Myocyte (in vitro differentiated cells): ENCODE data around the gene SFMBT2. TPM values are rescaled to one million over a fixed set of nuclear protein-coding genes. Genes with fewer than 3 reads are reported as not detected.
"Not testable (repeated sequence)": the region's sequence is repeated elsewhere in the genome, so short reads cannot be mapped to it uniquely, and the experiment has no call there.

Experiments
- DNase-seq: peaks from one replicate; pipeline ENCODE4 v3.0.0-alpha.2; 2012; ENCODE audit warnings: low read depth
- total RNA-seq: library from RNA; depleted of rRNA; stranded (reverse); fragments of >200 nt; gene quantifications from 2 replicates; pipeline ENCODE4 v1.2.3, GENCODE V29; 2014

SFMBT2 gene
- total RNA-seq, 1 donor from 2014 or later = 0.08 TPM

DNA sequence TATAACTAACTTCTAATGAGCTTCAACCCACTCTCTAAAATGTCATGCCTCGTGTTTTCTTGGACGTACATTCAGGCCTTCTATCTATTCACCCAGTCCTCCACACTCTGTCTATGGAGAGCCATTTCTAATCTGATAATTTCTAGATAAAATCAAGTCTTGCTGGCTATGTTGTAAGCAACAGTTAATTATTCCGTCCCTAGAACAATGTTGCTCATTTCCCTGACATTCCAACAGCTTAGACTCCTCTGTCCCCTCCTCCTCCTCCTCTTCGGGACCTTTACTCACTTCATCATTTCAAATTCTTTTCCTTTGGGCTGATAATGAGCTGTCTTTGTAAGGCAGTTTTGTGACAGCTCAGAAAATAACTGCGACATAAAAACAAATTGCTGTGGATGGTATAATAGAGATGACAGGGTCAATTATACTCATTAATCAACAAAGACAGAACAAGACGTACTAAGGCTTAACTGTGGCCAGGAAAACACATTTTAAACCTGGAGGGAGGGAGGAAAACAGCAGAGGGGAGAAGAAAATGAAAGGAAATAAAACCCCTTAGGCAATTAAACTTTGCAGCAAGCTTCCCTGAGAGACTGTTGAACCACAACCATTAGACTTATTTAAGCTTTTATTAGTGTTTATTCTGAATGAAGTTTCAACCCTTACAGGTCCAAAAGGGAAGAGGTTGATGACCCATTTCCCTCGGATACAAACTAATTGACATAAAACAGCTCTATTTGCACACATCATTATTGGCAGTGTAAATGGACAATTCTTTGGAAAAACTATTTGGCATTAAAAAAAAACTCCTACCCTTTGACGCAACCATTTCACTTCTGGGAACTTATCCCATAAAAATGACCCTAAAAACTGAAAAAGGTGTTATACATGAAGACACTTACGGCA, 179.1 kb downstream of the SFMBT2 start:
- no peak for DNase-seq

DNA sequence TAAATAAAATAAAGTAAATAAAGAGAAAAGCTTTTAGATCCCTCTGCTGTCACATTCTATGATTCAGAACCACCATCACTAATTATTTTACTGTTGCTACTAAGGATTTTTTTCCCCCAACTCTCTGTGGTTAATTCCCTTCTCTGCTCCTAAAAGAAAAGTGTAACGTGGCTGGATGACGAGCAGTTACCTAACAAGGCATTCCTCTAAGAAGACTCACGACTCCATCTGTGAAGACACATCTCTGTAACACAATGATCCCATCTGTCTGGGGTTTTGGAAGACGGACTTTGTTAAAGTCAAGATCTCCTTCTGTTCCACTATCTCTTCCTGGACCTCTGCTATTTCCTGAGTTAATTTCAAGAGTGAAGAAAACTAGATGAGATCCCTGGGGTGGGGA, 179.9 kb downstream of the SFMBT2 start:
- DNase-seq = no peak

DNA sequence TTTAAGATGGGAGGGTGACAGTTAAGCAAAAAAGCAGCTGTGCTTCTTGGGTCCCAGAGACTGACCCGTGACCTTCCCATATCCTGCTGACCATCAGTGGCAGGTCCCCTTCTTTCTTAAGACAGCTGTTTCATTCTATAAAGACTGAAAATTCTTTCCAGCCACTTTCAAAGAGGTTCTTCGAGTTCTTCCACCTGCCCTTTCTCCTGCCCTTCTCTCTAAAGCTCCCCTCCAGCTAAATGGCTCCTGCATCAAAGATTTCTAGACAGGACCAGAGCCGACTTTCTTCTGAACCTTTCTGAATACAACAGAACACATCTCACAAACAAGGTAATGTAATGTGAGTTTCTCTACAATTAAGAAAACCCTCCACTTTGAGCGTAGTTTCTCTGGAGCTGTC, 180.8 kb downstream of the SFMBT2 start:
- no peak for DNase-seq

DNA sequence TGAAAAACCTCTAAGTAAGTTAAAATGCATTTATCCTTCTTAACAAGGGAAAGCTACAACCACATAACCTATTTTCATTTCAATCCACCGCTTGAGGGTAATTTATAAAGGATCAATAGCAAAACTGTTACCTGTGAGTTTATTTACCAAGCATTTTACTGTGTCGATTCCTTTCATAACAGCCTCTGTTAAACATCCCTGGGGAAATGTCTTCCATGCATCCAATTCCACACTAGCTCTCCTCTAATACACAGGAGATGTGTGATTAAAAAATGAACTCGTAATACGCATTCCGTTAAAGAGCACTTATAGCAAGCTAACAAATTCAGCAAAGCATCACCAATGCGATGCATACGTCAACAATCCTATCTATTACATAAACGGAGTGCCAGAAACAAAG, 185.7 kb downstream of the SFMBT2 start:
- DNase-seq = no peak

DNA sequence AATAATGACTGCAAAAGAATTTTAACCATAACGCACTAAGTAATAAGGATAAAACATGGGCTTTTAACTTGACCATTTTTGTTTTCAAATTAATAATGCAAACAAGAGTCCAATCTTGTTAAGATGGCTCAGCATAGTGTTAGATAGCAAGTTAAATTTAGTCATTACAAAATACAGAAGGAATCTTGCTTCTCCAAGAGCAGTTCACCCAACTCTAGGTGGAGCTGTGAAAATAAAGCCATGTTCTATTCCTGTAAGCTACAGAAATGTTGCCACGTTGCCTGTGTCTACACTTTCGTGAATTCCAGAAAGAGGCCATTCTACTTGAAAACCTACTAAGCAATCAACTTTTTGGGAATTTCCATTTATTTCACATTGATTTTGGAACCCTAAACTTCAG, 191.9 kb downstream of the SFMBT2 start:
- peak; percentile 2 for DNase-seq

DNA sequence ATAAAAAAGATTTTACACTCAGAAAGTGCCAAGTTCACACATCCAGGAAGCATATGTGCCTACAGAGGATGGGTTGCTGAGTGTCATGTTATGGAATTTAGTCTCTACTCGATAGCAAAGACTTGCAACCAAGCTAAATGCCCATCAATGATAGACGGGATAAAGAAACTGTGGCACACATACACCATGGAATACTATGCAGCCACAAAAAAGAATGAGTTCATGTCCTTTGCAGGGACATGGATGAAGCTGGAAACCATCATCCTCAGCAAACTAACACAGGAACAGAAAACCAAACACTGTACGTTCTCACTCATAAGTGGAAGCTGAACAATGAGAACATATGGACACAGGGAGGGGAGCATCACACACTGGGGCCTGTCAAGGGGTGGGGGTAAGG, 198.1 kb downstream of the SFMBT2 start:
- not testable (repeated sequence) for DNase-seq

DNA sequence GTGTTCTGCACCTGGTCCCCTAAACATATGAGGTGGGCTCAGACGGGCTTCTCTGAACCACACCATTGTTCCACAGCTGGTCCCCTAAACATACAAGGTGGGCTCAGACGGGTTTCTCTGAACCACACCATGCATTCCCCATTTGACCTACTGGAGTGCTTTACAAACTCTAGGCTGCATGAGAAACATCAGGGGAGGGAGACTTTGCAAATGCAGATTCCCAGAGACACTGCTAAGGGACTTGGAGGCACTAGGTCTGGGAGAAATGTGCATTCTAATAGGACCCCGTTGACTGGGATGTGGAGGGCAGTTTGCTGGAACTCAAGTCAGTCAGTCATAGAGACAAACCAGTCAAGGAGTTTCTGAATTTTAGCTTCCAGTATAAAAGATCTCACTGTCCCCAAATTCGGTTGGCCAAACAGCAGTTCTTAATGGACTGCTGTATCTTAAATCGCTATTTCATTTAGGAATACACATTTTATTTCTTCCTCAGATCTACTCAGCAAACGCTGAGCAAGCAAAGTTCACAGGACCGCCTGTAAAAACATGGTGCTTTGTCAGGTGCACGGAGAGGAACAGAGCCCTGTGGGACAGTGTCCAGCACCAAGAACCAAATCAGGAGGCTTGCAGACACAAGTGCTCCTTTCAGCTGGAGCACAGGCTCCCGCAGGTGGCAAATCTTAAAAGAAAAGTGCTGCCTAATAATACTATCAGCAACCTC, 198.8 kb downstream of the SFMBT2 start:
- DNase-seq = no peak

DNA sequence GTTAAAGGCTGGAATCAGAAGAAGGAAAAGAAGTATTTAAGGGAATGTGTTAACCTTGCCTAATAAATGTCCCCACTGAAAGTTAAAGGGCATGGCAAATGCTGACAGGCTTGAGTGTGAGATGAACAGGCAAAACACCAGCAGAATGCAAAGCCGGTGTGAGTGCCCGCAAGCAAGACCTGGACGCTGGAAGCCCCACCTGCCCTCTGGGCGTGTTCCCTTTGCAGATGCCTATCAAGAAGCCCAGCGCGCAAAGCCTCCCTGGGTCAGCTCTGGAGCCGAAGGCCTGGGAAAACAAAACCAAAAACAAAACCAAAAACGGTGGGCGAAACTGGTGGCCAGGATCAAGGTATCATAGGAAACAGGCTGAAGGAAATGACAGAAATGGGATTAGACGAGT, 200.3 kb downstream of the SFMBT2 start:
- no peak for DNase-seq

DNA sequence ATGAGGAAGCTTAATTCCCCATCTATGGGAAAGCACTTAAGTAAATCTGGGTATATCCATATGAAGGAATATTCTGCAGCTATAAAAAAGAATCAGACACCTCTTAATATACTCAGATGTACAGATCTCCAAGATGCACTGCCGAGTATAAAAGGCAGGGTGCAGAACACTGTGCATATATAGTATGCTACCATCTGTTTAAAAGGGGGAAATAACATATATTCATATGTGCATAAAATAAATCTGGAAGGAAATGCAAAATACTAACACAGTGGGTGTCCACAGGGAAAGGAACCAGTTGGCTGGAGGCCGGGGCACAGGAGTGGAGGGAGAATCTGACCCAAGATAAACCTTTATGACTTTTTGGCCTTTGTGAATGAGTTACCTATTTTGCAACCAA, 201.4 kb downstream of the SFMBT2 start:
- no peak for DNase-seq

DNA sequence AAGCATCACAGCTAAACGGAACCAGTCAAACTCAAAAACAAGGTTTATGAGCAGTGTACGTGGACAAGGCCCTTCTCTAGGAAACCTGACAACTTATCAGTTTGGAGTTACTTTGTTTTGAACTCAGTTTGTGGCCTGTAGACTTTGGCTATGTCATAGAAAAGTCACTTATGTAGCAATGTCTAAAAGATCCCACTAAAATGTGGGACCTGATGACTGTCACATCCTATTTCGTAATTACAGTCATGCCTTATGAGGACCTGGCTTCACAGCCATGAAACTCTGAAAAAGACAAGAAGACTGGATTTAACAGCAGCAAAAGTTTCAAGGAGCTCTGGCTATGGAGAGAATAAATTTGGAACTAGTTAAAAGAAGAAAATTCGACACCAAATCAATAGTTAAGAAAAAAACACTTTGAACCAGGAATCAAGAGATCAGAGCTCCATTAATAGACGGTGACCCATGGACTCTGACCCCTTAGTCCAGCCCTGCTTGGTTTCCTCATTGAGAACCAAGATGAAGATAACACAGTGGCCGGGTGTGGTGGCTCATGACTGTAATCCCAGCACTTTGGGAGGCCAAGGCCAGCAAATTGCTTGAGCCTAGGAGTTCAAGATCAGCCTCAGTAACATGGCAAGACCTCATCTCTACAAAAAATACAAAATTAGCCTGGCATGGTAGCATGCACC, 204.3 kb downstream of the SFMBT2 start:
- DNase-seq = no peak

DNA sequence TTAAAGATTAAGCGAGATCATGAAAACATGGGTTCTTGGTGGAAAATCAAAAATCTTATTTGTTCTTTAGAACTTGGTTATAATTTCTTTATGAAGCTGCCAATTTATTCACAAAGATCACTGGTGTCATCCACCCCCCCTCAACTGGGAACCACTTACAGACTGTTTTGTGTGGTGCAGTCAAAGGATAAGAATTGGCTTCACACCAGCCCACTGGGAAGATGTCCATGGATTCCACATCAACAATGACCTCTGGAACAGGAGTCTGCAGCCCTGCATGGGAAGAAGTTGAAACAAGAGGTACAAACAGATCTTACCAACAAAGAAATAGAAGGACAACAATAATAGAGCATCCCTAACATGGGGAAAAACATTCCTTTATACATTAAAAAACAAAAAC, 205.2 kb downstream of the SFMBT2 start:
- no peak for DNase-seq

DNA sequence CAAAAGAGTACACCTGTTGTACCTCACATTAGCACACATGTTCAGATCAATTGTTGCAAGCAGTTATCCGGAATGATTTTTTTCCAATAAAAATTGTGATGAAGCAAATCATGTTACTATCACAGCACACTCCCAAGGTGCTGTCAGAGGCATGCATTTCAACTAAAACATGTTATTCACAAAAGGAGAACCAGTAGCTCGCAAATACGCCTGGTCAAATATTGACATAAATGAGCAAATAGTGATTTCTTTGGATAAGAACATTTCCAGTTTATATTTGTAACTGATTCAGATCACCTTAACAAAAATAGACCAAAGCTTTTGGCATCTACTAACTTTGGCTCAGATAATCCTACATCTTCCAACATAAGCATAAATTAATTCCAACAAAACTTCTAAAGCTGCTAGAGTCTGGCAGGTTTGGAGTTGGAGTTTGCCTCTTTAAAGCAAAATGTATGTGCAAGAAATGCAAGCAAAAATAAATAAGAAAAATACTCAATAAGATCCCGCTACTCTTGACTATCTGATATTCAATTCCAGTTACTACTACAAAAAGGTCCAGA, 208.0 kb downstream of the SFMBT2 start:
- DNase-seq = no peak

DNA sequence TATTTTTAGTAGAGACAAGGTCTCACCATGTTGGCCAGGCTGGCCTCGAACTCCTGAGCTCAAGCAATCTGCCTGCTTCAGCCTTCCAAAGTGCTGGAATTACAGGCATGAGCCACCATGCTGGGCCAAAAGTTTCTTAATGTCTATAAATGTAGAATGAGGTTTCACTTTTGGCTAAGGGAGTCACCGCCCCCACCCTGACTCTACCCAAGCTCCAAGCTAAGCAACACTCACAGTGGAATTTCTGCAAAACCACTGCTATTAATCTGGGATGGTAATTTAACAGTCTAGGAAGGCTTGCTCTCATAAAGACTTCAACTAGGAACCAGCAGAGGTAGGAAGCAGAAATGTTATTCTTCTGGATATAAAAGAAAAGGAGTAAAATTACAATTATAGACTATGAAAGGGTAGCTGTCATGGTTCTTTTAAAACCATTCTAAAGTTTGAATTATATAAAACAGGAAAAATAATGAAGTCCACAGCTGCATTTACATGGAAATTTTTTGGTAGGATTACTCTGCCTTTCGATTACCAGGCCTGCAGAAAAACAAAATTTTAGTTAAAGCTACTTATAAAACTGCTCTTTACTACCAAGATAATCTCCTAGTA, 211.6 kb downstream of the SFMBT2 start:
- DNase-seq = no peak

DNA sequence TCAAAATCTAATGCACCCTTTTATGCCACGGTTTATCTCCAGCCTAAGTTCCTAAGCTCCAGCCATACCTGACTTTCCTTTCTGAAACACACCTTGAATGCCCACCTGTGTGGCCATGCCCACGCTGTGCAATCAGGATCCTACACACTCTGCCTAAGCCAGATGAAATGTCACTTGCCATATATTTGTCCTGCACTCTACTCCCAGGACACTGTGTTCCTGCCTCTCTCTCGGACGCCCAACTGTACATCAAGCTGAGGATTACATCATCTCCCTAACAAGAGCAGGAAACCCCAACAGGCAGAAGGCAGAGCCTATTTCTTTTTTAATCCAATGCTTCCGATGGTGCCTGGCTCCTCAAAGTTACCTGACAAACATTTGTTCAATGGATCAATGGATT, 214.6 kb downstream of the SFMBT2 start:
- DNase-seq = no peak

DNA sequence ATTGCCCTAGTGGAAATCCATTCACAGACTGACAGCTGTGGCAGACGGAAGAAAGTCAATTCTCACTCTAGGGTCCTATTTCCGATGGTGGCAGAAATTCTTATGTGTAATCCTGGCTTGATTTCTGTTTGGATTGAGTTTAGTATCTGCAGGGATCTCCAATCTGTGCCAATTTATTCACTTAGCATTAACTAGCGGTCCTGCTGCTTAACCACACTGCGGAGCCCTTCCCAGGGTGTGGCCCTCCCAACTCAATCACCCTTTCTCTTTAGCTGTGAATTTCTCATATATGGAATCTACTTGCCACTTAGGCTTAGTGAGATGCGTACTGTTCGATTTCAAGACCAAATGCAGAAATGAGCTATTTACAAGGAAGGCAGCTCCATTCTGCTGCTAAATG, 215.7 kb downstream of the SFMBT2 start:
- DNase-seq = no peak

DNA sequence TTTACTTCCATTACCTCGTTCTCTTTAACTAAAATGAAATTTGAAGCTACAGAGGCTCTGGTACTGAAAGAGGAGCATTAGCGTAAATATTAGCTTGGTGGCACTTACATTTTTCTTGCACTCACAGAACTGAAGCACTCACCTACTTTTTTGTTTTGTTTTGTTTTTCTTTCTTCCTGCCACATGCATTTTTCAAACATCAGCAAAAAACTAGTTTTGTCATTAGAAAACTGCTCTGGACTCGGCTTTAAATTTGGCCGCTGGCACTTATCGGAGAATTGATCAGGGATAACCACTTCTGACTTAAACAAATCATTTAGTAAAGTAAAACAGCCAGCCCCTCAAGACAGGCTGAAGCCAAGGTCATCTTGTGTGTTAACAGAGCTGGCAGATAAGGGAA, 216.3 kb downstream of the SFMBT2 start:
- no peak for DNase-seq

DNA sequence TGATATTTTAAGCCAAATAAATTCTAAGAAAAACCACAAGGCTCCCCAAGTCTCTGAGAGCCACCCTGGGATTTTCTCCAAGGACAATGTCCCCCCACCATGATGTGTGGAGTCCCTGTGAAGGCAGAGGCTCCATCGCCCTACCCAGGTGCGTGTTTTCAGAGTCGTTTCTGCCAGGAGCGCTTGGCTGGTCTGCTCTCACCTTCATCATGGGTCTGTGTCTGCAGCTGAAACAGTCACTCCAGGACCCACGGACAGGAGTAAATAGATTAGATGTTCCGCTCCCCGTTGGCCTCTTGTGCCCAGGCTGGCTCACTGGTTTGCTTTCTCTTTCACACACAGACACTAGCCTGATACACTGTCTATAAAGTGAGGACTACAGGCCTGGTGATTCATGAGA, 217.5 kb downstream of the SFMBT2 start:
- DNase-seq = no peak

DNA sequence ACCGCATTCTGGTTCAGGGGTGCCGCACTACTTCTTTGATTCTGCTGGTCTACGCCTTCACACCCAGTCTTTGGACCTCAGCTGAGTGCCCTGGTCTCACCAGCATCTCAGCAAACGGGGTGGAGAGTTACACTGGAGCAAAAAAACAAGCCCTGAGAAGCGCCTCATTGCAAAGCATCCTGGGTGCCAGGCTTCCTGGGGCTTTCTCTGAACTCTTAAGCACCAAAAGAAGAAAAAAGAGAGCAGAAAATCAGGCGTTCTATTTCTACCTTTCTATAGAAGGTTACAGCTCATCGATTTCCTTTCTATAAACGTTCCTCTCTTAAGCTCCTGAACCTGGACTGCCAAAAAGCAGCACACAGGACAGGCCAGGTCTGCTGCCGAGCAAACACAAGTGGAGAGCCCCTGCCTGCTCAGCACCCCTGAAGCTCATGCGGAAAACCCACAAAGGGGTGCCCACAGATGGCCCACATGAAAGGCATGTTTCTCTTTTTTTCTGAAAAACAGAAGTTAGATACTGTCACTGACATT, 217.9 kb downstream of the SFMBT2 start:
- DNase-seq = no peak

DNA sequence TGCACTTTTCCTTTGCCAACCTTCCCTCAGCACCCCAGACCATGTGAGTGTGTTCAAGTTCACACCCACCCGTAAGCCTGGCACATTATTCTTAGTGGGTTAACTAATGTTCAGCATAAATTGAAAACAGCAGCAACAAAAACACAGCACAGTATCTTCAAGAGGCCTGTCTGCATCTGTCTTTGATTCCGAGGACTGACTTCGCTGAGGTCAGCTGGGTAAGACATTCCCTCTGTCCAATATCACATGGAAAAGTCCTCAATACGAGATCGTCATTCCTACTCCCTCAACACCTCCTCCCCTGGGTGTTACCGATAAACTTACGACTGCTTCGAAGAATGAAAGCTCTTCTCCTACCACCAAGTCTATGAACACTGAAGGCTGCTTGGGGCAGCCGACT, 218.8 kb downstream of the SFMBT2 start:
- no peak for DNase-seq

DNA sequence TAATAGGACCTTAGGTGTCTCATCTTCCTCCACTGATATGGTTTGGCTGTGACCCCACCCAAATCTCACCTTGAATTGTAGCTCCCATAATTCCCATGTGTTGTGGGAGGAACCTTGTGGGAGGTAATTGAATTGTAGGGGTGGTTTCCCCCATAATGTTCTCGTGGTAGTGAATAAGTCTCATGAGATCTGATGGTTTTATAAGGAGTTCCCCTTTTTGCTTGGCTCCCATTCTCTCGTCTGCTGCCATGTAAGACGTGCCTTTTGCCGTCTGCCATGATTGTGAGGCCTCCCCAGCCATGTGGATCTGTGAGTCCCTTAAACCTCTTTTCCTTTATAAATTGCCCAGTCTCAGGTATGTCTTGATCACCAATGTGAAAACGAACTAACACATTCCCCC, 220.1 kb downstream of the SFMBT2 start:
- not testable (repeated sequence) for DNase-seq

DNA sequence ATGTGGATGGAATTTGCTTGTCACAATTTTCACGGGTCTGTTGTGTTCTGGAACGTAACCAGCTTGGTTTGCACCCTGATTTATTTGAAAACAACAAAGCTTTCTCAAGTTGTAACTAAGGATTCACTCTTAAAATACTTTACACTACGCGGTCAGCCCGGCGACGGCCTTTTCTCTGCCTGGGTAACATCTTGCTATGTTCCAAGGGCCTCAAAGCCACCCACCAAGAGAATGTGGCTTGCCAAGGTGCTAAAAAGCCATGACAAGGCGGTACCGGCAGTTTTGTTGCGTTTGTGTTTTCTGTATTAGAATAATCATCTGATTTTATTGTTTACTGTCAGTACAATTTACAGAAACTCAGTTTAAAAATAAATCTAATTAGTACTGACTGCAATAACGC, 220.9 kb downstream of the SFMBT2 start:
- DNase-seq = no peak
